CD4-positive, alpha-beta T cell treated with Interleukin-6 at 100 ng/mL for 8 hours (primary cell): ENCODE measurements around the gene AP2B1.
"Not testable (repeated sequence)": the region's sequence is repeated elsewhere in the genome, so short reads cannot be mapped to it uniquely, and the experiment has no call there.

Experiments
- DNase-seq: peaks from one replicate; pipeline ENCODE4 v3.0.0-alpha.2; 2020; ENCODE audit warnings: mixed read lengths, low spot score

AP2B1 gene

GRCh38 chr17:35577830-35578196, 9.3 kb upstream of the AP2B1 start:
- no peak for DNase-seq

- DNase-seq: peak; percentile 89
Measured at GRCh38 chr17:35578197-35578928, 8.8 kb upstream of the AP2B1 start, which contains the start of gene PEX12. TSS of gene PEX12 (minus strand) at chr17:35578571. CDS start at chr17:35578021, 550 bp downstream.

GRCh38 chr17:35578929-35579432, 8.1 kb upstream of the AP2B1 start:
- DNase-seq: no peak

GRCh38 chr17:35584061-35584460, 3.1 kb upstream of the AP2B1 start:
- no peak for DNase-seq

- DNase-seq: no peak
Measured at GRCh38 chr17:35586569-35587073, 501 bp upstream of the AP2B1 start.

GRCh38 chr17:35588196-35588920, 1.2 kb downstream of the AP2B1 start:
- DNase-seq: peak; percentile 20

GRCh38 chr17:35596072-35596471, 8.9 kb downstream of the AP2B1 start:
- no peak for DNase-seq

- no peak for DNase-seq
Measured at GRCh38 chr17:35596530-35597233, 9.6 kb downstream of the AP2B1 start.

- DNase-seq: no peak
Measured at GRCh38 chr17:35597604-35598003, 10.5 kb downstream of the AP2B1 start.

GRCh38 chr17:35603674-35604073, 16.6 kb downstream of the AP2B1 start:
- no peak for DNase-seq

GRCh38 chr17:35605678-35606077, 18.6 kb downstream of the AP2B1 start:
- DNase-seq: no peak

GRCh38 chr17:35607239-35607847, 20.2 kb downstream of the AP2B1 start:
- no peak for DNase-seq

GRCh38 chr17:35609831-35610230, 22.7 kb downstream of the AP2B1 start:
- no peak for DNase-seq

GRCh38 chr17:35610746-35611145, 23.6 kb downstream of the AP2B1 start:
- not testable (repeated sequence) for DNase-seq

GRCh38 chr17:35612924-35613521, 25.9 kb downstream of the AP2B1 start:
- DNase-seq: peak; percentile 15

GRCh38 chr17:35614810-35615209, 27.7 kb downstream of the AP2B1 start:
- DNase-seq: no peak

- no peak for DNase-seq
Measured at GRCh38 chr17:35616536-35616935, 29.4 kb downstream of the AP2B1 start.

GRCh38 chr17:35617505-35617904, 30.4 kb downstream of the AP2B1 start:
- DNase-seq: no peak

- DNase-seq: no peak
Measured at GRCh38 chr17:35618628-35619027, 31.5 kb downstream of the AP2B1 start.

GRCh38 chr17:35621768-35622167, 34.6 kb downstream of the AP2B1 start:
- no peak for DNase-seq

- no peak for DNase-seq
Measured at GRCh38 chr17:35627417-35627816, 40.3 kb downstream of the AP2B1 start.
